Omental fat pad (tissue), 4 donors: ENCODE data around the gene HNRNPLL. TPM values are rescaled to one million over a fixed set of nuclear protein-coding genes. Genes with fewer than 3 reads are reported as not detected.

Source experiments
- ATAC-seq: fragments of 150-250 bp; one replicate; pipeline ENCODE4 v1.9.1; 2016; ENCODE audit warnings: mild to moderate bottlenecking, moderate library complexity; ENCODE audit not compliant: low FRiP score
- DNase-seq: peaks from one replicate; pipeline ENCODE4 v3.0.0-alpha.2; 2019; ENCODE audit warnings: low spot score
- CTCF ChIP-seq, 3 donors: fragments of 450-650 bp; IDR thresholded peaks; one replicate each; pipeline ENCODE4 v1.5.1; 2016 to 2017; ENCODE audit warnings: antibody characterized with exemption in 3 of 3, mild to moderate bottlenecking in 3 of 3, moderate library complexity in 2 of 3
- total RNA-seq, 4 donors: library from RNA; depleted of rRNA; stranded (reverse); fragments of >200 nt; gene quantifications; one replicate each; pipeline ENCODE4 v1.1.0, GENCODE V29; 2016

The HNRNPLL gene
- total RNA-seq, 4 donors from 2014 or later: 32.3 to 41.6 (median 36.4) TPM

GRCh38 chr2:38631976-38632375 lies 29.2 kb upstream of the HNRNPLL start:
- DNase-seq (no peak), ATAC-seq (no peak)
- TF ChIP-seq CTCF (IDR thresholded peaks at IDR 0.05): no peak

GRCh38 chr2:38629684-38630083 lies 27.0 kb upstream of the HNRNPLL start:
- TF ChIP-seq CTCF (IDR thresholded peaks at IDR 0.05): no peak
- ATAC-seq (no peak), DNase-seq (no peak)

- DNase-seq (no peak), ATAC-seq (no peak)
- TF ChIP-seq CTCF (IDR thresholded peaks at IDR 0.05): no peak
Observed at GRCh38 chr2:38627391-38627790, 24.7 kb upstream of the HNRNPLL start.

GRCh38 chr2:38626326-38627035 lies 23.8 kb upstream of the HNRNPLL start:
- no peak for TF ChIP-seq CTCF (IDR thresholded peaks at IDR 0.05)
- ATAC-seq (no peak), DNase-seq (no peak)

GRCh38 chr2:38622210-38622609 lies 19.5 kb upstream of the HNRNPLL start:
- ATAC-seq: no peak
- no peak for TF ChIP-seq CTCF (IDR thresholded peaks at IDR 0.05)
- DNase-seq: no peak

- no peak for ATAC-seq
- no peak for TF ChIP-seq CTCF (IDR thresholded peaks at IDR 0.05)
- no peak for DNase-seq
Observed at GRCh38 chr2:38621018-38621417, 18.3 kb upstream of the HNRNPLL start.

GRCh38 chr2:38620282-38620977 lies 17.7 kb upstream of the HNRNPLL start:
- DNase-seq (no peak), ATAC-seq (no peak)
- no peak for TF ChIP-seq CTCF (IDR thresholded peaks at IDR 0.05)
